GM21717 (cell line): ENCODE measurements around the gene SYT12.
"Not testable (repeated sequence)": the region's sequence is repeated elsewhere in the genome, so short reads cannot be mapped to it uniquely, and the experiment has no call there.

Experiments used
- ATAC-seq: cut with Tn5 transposase; IDR thresholded peaks from one replicate; pipeline ENCODE4 v1.9.1; 2021; ENCODE audit warnings: mild to moderate bottlenecking, moderate library complexity; ENCODE audit not compliant: unreplicated experiment

The SYT12 gene, protein sequence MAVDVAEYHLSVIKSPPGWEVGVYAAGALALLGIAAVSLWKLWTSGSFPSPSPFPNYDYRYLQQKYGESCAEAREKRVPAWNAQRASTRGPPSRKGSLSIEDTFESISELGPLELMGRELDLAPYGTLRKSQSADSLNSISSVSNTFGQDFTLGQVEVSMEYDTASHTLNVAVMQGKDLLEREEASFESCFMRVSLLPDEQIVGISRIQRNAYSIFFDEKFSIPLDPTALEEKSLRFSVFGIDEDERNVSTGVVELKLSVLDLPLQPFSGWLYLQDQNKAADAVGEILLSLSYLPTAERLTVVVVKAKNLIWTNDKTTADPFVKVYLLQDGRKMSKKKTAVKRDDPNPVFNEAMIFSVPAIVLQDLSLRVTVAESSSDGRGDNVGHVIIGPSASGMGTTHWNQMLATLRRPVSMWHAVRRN

GRCh38 chr11:67022961-67023956 lies at the start of gene SYT12:
Gene SYT12 (plus strand): TSS chr11:67023134. CDS start chr11:67030145, 7,011 bp downstream.
- ATAC-seq = no peak

- no peak for ATAC-seq
These were observed 48.9 kb upstream of the SYT12 start for GRCh38 chr11:66973956-66974580.

- no peak for ATAC-seq
These were observed 48.1 kb upstream of the SYT12 start, which contains the start of gene C11orf86 for GRCh38 chr11:66974724-66975404. Gene C11orf86 (plus strand): TSS chr11:66975304. CDS start chr11:66975363, 59 bp downstream.

- ATAC-seq = no peak
These were observed 47.4 kb upstream of the SYT12 start for GRCh38 chr11:66975405-66976027.

DNA sequence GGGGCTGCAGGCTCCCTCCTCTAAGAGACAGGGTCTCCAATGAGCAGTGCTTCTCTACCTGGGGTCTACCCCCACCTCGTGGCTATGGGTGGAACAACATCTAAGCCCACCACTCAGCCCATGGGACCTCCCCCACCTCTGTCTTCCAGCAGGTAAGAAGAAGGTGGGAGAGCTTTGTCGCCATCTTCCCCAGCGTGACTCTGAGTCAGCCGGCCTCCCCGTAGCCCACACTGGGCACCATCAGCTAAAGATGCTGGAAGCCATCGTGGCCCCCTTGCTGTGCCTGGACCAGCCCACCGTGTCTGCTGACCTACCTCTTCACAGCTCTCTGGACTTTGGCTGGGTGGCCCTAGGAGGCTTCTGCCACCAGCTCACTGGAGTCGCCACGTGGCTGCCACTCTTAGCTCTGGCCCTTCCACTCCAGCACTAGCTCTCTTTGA lies 46.9 kb upstream of the SYT12 start:
- no peak for ATAC-seq

DNA sequence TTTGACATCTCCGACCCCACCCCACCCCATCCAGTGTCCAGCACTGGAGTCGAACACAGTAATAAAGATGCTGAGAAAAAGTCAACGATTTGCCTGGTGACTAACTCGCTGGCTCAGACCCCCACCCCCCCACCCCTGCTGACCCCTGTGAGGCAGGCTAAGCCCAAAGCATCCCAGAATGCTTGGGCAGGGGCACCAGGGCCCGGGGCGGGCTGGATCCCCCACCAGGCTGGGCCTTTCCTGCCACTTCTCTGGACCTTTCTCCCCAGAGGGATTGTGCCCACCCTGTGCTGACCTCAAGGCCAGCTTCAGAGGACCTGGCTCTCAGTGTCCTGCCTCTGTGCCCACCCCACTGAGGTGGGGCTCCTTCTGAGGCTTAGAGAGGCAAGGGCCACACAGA lies 46.0 kb upstream of the SYT12 start:
- ATAC-seq = no peak

DNA sequence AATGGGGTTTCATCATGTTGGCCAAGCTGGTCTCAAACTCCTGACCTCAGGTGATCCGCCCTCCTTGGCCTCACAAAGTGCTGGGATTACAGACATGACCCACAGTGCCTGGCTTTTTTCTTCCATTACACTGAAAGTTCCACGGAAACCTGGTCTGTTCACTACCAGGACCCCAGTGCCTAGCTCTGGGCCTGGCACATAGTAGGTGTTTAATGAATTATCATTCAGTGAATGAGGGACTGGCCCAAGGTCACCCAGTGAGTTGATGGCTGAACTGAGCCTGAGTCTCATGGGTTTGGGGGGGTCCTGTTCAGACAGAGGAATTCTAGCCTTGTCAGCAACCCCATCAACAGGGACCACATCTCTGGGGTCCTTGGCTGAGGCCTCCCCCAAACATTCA lies 44.7 kb upstream of the SYT12 start:
- ATAC-seq = no peak

DNA sequence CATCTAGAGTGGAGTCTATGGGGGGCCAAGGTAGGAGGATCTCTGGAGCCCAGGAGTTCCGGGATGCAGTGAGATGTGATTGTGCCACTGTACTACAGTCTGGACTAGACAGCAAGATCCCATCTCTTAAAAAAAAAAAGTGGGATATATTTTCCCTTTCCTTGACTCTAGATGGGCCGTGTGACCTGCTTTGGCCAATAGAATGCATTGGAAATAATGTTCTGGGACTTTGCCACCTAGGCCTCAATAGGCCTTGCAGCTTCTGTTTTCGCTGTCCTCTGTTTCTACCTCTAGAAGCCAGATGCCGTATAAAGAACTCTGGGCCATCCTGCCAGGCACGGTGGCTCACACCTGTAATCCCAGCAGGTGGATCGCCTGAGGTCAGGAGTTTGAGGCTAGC lies 44.2 kb upstream of the SYT12 start:
- no peak for ATAC-seq

DNA sequence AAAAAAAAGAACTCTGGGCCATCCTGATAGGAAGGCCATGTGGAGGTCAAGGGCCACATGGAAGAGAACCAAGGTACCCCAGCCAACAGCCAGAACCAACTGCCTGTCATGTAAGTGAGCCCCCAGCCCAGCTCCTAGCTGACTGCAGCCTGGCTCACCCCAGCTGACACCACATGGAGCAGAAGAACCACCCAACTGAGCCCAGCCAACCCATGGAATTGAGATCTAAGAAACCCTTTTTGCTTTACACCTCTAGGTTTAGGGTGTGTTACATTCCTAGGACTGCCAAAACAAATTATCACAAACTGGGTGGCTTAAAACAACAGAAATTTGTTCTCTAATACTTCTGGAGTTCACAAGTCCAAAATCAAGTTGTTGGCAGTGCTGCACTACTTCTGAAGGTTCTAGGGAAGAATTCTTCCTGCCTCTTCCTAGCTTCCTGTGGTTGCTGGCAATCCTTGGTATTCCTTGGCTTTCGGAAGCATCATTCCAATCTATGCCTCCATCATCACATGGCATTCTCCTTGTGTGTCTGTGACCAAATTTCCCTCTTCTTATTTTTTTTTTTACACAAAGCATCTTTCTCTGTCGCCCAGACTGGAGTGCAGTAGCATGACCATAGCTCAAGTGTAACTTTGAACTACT lies 43.5 kb upstream of the SYT12 start:
- no peak for ATAC-seq

DNA sequence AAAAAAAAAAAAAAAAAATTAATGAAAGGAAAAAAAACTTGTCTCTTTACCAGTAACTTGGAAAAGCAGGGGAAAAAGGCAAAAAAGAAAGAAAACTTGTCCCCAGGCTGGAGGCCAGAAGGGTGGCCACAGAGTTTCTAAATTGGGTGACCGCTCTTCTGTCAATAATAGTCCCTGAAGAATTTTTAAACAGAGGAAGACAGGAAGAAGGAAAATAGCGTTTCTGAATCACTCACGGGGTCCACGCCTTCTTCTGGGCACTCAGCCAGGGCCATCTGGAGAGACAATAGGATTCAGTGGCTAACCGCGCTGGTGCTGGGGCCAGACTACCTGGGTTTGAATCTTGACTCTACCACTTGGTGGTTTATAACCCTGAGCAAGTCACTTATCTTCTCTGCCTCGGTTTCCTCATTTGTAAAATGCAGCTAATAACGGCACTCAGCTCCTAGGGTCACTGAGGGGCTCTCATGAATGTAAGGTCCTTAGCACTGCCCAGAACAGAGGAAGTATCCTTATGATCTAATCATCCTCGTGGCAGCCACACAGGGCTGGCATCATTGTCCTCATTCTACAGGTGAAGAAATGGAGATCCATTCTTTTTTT lies 40.9 kb upstream of the SYT12 start:
- no peak for ATAC-seq

- ATAC-seq = no peak
These were observed 39.5 kb upstream of the SYT12 start for GRCh38 chr11:66983275-66983924.

- ATAC-seq = no peak
These were observed 37.3 kb upstream of the SYT12 start for GRCh38 chr11:66985508-66986177.

DNA sequence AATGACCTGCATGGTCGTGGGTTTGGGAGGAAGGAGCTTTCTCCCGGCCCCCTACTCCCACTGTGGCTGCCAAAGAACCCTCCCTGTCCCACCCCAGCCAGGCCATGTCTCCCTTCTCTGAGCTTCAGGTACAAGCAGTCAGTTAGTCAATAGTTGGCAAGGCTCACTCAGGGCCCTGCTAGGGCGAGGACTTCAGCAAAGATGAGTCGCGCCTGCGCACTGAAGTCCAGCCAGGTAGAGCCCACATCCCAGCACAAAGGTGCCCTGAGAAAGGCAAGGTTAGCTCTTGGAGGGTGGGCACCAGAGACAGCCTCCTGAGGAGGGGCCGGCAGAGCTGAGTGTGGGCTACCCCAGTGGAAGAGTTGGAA lies 36.8 kb upstream of the SYT12 start:
- no peak for ATAC-seq

- no peak for ATAC-seq
These were observed 35.7 kb upstream of the SYT12 start for GRCh38 chr11:66987158-66987620.

DNA sequence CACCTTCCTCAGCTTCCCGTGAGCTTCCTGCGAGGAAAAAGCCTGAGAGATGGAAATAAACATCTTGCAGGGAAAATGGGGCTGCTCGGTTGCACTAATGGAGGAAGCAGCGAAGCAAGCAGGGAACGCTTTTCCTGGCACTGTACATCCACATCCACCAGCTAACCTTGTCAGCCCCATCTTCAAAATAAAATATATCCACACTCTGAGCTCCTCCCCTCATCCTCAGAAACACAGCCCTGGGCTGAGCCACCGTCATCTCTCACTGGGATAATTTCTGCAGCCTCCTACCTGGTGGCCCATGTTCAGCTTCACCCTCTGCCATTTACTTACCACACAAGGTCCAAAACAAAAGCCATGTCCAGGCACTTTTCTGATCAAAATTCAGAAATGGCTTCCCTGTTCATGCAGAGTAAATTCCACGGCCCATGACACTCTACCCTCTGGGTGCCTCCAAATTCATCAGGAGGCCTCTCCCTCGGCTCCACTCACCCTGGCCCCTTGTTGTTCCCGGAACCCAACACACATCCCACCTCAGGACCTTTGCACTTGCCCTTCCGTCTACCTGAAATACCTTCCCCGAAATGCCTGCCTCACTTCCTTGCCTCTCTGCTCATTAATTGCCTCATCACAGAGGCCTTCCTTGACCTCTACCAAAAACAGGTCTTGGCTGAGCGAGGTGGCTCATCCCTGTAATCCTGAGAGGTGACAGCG lies 34.9 kb upstream of the SYT12 start:
- ATAC-seq = no peak

GRCh38 chr11:66988741-66989140 lies 34.2 kb upstream of the SYT12 start:
- not testable (repeated sequence) for ATAC-seq

DNA sequence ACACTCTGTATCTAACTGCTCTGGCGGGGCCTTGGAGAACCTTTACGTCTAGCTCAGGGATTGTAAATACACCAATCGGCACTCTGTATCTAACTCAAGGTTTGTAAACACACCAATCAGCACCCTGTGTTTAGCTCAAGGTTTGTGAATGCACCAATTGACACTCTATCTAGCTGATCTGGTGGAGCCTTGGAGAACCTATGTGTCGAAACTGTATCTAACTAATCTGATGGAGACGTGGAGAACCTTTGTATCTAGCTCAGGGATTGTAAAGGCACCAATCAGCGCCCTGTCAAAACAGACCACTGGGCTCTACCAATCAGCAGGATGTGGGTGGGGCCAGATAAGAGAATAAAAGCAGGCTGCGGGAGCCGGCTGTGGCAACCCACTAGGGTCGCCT lies 33.6 kb upstream of the SYT12 start:
- ATAC-seq = not testable (repeated sequence)
